ENCODE results near the gene SUMO1.
A peak's percentile ranks its signal among the peaks of the same experiment; 100 is the strongest.
"Not testable (repeated sequence)": the region's sequence is repeated elsewhere in the genome, so short reads cannot be mapped to it uniquely, and the experiment has no call there.

Gene SUMO1

DNA sequence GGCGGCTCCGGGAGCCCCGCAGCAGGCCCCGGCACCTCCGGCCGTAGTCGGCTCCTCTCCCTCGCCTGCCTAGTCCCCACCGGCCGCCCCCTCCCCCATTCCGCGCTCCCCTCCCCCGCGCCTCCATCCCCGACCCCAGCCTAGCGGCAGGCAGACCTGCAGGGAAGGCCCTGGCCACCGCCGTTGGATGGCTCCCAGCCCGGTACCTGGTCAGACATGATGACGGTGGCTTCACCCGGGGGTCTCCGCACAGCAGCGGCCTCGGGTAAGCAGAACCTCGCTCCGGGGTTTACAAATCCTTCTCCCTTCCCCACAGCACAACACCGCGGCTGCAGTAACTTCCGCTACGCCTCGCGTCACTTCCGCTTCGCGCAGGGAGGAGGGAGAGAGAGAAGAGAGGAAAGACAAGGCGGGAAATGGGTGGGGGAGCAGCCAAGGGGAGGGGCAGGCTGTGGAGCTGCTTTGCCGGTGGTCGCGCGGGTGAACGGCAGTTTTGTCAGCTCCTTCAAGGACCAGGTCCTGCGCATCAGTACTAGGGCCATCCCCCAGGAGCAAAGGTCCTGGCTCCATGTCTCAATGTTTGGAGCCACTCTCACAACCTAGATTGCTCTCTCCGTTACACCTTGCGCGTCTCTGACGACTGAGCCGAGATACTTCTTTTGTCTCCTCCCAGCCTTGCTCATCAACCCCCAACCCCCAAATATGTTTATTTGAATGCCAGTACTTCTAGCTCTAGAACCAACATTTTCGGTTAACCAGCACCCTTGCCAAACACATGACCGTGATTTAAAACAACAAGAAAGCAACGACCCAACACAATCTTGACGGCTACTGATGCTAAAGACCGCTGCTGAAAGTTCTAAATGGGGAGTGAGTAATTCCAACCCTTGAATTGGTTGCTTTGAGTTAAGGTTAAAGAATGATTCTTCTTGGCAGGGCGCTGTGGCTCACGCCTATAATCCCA is at the start of gene SUMO1:
TSS of gene SUMO1 (minus strand) at position 364 of the 964 bp plus-strand sequence. CDS start at position 218, 146 bp downstream.
- DNase-seq = peak; percentile 97

DNA sequence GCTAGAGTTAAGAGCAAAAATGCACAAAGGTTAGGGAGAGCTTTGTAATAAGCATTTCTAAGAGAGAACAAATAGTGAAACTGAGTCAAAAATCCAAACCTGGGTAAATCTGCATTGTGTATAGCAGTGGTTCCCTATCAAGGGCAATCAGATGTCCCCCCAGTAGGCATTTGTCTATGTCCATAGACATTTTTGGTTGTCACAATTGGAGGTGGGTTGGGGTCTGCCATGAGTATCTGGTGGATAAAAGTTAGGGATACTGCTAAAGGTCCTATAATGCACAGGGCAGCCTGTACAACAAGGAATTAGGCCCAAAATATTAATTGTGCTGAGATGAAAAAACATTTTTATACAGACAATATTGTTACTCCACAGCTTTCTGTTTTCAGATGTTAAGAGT is 48.2 kb upstream of the SUMO1 start:
- no peak for DNase-seq

DNA sequence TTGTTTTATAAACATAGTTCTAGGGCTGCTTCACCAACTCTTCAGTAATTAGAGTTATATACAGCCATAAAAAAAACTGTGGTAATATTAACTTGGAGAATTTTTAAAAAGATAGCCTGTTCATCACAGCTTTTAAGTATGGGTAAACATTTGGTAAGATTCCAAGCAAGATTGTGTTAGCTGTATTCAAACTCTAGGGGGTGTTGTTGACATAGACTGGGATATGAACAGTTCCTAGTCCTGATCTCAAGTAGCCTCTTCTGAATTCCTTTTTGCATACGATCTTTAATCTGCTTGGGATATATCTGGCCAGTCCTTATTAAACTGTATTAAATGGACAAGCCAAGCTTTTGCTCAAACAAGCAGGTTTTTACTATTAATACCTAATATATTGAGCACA is 40.5 kb upstream of the SUMO1 start:
- DNase-seq = no peak

DNA sequence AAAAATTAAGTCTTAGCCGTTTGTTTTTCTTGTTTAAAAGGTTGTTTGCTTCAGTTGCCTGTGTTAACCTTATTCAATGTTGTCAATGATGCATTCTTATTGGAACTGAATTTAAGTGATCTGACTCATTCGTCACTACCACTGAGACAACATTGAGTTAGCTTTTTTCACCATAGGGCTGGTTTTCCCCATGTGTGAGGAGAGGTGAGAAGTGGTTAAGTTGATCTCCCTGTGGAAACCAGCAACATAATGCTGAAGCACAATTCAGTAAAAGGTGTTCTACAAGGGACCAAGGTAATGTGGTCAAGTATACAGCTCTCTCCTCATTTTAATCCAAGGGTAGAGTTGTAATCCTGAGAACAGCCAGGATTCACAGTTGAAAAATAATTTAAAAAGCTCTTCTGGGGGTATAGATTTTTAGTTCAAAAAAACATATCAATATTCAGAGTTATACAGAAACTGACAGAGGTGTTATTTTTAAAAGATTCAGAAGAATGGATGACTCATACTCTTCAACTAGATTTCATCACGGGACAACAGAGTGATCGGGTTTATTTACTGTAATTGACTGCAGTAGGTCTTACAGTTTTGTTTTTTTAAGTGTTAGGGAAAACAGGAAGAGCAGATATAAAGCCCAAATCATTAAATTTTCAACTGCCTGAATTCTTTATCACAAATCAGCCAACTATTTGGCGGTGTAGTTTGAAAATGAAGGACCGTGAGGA is 39.8 kb upstream of the SUMO1 start:
- DNase-seq = no peak

DNA sequence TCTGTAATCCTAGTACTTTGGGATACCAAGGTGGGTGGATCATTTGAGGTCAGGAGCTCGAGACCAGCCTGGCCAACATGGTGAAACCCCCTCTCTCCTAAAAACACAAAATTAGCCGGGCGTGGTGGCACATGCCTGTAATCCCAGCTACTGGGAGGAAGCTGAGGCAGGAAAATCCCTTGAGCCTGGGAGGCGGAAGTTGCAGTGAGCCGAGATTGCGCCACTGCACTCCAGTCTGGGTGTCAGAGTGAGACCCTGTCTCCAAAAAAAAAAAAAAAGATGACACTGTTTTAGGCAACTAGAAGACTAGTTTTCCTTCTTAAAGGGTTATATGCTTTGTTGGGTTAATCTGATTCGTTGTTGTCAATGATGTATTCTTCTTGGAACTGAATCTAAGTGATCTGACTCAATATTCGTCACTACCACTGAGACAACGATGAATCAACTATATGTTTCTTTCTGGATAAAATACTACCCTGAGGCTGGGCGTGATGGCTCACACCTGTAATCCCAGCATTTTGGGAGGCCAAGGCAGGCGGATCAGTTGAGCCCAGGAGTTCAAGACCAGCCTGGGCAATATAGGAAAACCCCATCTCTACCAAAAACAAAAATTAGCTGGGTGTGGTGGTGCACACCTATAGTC is 37.8 kb upstream of the SUMO1 start:
- not testable (repeated sequence) for DNase-seq

DNA sequence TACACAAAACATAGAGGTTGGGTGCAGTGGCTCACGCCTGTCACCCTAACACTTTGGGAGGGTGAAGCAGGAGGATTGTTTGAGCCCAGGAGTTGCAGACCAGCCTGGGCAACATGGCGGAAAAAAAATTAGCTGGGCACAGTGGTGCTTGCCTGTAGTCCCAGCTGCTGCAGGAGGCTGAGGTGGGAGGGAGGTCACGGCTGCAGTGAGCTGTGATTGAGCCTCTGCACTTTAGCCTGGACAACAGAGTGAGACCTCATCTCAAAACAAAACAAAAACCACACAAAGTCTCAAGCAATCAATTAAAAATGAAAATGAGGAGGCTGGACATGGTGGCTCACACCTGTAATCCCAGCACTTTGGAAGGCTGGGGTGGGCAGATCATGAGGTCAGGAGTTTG is 32.1 kb upstream of the SUMO1 start:
- peak; percentile 58 for DNase-seq

DNA sequence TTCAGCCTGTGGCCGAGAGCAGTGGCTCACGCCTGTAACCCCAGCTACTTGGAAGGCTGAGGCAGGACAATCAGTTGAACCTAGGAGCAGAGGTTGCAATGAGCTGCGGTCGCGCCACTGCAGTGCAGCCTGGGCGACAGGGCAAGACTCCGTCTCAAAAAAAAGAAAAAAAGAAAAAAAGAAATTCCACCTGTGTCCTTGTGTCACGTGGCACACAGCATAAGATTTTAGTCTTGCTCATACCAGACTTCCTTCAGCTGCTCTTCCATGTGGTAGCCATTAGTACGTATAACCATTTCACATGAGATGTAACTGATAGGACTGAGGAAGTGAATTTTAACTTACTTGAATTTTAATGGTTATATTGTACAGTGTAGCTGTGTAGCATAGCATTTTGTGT is 31.2 kb upstream of the SUMO1 start:
- DNase-seq = peak; percentile 71

DNA sequence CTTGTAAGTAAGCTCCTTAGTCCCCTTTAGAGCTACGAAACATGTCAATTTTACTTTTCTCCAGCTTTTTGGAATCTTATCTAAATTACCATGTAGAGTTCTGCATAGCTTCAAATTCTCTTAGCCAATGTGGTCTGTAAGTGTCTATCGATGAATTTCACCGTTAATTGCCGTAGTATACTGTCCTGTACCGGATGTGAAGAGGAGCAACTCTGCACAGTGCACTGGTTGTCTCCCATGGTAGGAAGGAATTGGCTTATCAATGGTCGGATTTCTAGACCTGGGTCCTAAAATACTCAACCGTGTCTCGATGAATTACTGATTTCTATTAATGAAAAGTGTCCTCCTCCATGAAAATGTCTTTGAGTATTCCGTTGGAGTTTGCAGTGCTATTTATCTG is 29.1 kb upstream of the SUMO1 start:
- no peak for DNase-seq

DNA sequence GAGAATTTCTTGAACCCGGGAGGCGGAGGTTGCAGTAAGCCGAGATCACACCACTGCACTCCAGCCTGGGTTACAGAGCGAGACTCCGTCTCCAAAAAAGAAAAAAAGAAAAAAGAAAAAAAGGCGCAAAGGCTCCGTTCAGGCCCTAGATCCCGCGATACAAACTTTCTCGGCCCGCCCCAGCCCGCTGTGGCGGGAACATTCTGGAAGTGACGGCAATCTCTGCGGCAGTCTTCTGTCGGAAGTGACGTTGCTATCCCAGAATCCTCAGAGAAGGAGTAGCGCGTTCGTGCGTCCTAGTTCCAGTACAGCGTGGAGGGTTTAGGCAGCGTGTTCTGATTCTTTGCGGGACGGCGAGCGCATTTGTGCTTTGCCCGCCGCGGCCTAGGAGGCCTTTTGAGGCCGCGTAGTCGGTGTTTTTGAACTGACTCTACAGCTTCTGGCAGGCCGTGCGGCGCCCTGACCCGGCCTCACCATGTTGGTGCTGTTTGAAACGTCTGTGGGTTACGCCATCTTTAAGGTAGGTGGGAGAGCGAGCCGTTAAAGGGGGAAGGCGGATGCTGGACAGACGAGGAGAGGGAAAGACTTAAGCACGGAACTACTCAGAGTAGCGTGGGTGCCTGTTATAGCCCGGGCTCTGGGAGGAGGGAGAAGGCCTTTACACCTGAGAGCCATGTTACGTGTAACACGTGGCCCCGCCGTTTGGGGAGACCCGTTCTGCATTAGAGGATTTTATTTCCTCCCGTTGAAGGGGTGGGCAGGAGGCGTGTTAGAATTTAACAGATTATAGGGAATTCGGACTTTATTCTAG is 27.3 kb upstream of the SUMO1 start, which contains the start of gene NOP58:
TSS of gene NOP58 (plus strand) at position 297 of the 811 bp plus-strand sequence. CDS start at position 476, 179 bp downstream.
- DNase-seq = peak; percentile 96

DNA sequence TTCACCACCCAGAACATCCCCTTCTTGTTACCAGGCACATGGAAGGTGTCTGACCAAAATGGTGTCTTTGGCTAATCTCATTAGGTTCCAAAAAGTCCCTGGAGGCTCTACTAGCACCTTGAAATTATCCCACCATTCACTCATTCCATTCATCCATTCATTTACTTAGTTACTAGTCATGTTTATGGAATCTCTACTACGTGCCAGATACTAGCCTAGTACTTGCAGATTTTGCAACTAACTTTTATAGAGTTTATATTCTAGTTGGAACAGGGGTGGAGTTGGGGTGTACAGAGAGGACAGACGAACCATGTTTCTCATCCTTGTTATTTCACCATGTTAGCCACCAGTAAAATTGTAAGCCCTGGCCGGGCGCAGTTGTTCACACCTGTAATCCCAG is 23.1 kb upstream of the SUMO1 start:
- no peak for DNase-seq

DNA sequence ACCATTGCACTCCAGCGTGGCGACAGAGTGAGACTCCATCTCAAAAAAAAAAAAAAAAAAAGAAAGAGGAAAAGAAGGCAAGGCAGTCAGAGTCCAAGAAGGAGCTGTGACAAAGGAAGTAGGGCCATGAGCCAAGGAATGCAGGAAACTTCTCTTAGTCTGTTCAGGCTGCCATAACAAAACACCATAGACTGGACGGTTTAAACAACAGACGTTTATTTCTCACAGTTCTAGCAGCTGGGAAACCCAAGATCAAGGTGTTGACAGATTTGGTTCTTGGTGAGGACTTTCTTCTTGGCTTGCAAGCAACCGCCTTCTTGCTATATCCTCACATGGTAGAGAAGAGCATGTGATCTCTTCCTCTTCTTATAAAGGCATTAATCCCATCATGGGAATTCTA is 13.1 kb upstream of the SUMO1 start:
- DNase-seq = no peak

DNA sequence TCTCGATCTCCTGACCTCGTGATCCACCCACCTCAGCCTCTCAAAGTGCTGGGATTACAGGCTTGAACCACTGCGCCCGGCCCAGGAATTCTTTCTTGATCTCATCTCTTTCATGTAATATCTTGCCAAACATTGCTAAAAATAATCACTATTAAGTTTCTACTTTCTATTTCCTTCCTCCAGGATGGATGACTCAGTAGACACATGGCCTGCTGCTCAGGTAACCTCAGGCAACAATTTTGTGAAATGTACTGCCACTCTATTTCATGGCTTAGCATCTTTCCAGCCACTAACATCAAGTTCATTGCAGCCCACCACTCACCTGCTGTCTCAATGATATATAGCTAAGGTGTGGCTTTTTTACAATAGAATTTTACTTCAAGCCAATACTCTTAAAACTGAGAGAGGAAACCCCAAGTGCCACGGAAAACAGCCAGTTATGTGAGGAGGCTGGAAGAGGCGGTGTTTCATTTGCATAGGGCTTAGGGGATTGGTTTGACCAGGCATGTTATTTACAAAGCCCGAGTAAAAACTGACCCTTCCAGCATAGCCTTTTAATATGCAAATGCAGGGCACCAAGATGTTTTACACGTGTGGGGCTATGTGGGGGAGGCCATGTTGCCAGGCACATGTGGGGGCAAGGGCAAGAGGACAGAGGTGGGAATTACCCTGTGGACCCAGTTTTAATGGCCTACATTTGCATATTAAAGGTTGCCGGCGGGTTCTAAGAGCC is 11.3 kb upstream of the SUMO1 start:
- DNase-seq = no peak

DNA sequence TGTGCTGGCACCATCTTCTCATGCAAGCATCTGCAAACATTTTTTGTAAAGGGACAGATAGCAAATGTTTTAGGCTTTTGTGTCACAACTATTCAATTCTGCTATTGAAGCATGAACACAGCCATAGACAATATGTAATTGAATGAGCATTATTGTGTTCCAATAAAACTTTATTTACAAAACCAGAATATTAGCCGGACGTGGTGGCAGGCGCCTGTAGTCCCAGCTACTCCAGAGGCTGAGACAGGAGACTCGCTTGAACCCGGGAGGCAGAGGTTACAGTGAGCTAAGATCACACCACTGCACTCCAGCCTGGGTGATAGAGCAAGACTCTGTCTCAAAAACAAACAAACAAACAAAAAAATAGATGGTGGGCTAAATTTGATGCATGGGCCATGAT is 9.3 kb upstream of the SUMO1 start:
- DNase-seq = not testable (repeated sequence)

DNA sequence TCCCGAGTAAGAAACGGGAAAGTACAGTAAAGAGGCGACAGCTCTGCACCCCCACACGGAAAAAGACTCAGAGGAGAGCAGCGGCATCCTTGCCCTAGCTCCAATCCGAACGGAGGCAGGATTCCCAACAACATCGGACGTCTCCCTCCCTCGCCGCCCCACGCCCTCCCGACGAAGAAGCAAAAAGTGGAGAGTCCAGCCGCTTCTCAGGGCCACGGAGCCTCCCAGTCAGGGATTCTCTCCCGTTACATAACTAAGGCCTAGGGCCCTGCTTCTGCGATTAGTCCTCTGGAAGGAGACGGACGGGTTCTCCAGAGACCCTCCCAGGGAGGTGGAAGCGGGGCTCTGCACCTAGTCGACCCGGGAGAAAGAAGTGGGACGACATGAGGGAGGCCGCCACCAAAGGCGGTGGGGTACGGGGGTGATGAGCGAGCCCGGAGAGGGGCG is 587 bp downstream of the SUMO1 start:
- no peak for DNase-seq

DNA sequence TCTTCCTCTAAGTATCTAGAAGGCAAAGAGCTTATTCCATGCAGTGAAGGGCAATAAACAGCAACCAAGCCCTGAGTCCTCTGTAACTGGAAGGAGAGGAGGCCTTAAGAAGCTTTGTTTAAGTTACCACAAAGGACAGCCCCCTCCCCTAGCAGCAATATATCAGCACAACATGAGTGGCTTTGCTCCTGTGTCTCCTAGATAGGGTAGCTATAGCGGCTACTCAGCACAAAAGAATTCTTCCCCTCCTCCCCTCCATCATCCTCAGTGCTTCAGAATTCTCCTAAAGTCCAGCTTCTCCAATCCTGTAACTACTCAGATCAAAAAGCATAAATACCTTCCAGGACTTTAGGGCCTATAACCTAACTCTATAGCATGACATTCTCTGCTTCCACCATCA is 16.5 kb downstream of the SUMO1 start:
- DNase-seq = no peak

DNA sequence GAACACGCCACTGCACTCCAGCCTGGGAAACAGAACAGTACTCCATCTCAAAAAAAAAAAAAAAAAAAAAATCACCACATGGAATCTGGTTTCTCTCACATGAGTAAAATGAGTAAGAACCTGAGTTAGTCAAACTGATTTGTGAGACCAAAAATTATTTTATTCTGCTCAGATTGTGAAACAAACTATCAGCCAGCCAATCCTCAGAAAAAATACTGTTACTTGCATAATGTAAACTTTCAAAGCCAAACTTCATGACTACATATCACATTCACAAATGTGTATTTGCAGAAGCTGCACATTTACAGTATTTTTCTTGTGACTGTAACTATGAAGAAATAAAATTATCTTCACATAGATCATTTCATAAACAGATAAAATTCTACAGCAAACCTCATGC is 23.2 kb downstream of the SUMO1 start:
- no peak for DNase-seq

DNA sequence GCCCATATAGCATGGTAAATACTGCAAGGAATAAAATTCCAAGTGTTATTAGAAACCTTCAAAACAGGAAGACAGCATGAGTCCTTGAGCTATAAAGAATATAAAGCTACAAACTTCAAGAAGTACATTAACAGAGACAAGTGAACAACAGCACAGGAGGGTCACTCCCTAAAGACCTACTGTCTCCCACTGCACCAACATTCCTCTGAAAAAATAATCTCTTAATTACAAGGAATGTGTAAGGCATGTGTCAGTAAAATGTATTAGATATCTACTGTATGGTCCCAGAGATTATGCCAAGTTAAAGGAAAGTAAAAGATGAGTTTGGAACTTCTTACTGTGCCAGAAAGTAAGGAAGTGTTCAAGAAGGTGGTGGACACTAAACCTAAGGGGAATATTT is 29.9 kb downstream of the SUMO1 start:
- no peak for DNase-seq

DNA sequence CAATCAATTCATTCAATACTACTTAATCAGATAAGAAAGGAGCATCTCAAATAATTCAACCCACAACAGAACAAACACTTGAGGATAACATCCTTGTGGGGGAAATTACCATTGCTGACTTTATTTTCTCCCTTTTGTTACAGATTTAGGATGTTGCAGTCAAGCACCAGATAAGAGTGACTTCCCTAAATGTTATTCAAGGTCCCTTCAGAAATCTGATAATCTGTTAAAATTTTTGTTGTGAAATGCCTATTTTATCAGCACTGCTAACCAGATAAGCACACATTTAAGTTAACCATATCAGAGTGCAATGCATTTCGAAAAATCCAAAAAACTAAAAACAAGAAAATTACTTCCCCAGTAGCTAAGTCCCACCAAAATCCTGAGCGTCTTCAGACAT is 33.5 kb downstream of the SUMO1 start:
- DNase-seq = no peak

DNA sequence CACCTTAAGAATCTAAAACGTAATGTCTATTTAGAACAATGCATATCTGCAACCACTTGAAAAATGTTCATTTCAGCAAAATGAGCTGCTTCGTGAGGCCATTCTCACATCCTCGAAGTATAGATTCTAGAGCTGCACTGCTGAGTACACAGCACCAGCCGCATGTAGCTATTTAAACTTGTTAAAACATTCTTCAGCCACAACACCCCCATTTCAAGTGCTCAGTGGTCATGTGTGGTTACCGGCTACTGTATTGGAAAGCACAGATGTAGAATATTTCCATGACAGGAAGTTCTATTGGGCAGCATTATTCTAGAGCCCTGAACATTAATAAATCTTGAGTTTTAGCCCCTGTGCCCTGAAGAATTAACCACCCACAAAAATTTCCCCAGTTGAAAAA is 35.0 kb downstream of the SUMO1 start:
- no peak for DNase-seq

DNA sequence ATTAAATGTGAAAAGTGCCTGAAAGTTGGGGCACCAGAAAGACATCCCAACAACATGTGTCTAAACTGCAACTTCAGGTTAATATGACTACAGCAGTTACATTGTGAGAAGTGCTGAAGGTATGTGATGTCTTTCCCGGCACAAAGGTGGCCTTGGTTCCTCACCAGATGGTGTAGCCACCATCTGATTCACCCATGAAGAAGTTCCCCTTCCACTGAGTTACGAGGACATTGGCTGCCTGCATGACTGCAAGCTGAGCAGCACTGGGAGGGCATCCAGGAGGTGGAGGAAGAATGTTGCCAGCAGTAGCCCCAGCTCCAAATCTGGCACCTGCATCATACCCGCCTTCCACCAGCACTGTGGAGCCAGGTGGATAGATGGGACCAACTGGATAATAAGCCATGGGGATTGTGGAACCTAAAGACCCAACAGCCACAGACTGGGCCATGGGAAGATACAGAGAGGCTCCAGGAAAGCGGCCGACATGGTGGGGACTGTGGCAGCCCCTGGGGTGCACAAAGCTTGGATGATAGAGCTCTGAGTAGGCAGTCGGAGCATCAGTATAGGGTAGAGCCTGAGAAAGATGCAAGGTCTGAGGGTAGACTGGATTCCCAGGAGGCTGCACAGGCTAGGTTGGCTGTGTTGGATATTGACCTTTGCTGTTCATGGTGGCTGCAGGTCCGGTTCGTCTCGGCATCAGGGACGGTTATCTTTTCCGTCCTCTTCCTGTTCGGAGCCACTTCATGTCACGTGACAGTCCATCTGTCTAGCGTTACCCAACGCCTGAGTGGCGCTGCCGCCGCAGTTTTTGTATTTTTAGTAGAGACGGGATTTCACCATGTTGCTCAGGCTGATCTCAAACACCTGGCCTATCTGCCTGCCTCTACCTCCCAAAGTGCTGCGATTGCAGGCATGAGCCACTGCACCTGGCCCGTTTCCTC is 36.9 kb downstream of the SUMO1 start:
- DNase-seq = no peak

DNA sequence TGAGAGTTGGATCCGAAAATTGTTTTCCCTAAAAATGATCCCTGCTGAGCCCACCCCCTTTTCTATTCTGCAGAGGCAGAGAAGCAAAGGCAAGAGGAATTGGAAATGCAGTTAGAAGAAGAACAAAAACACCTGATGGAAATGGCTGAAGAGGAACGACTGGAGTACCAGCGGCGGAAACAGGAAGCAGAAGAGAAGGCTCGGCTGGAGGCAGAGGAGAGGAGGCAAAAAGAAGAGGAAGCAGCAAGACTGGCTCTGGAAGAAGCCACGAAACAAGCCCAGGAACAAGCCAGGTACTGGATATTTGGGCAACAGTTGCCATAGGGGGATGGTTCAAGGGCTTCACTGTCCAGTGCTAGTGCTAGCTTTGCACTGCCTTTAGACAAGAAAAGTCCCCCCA is 41.7 kb downstream of the SUMO1 start:
- no peak for DNase-seq
